NCI-H128 (cell line): Measurements from ENCODE around the gene NPLOC4.

ENCODE experiments used
- DNase-seq: peaks from one replicate; lab custom pipeline; 2025; ENCODE audit not compliant: unreplicated experiment; lab: John Stamatoyannopoulos, UW

Gene NPLOC4

GRCh38 chr17:81664051-81664470 is 27.1 kb upstream of the NPLOC4 start:
- DNase-seq, result no peak

DNA sequence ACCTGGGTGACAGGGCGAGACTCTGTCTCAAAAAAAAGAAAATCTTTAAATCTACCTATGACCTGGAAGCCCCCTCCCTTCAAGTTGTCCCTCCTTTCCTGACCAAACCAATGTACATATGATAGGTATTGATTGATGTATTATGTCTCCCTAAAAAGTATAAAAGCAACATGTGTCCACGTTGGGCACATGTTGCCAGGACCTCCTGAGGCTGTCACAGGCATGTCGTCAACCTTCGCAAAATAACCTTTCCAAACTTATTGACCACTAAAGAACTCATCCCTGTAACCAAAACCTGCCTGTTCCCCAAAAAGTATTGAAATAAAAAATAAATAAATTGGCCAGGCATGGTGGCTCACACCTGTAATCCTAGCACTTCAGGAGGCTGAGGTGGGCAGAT is 25.1 kb upstream of the NPLOC4 start:
- no peak for DNase-seq

DNA sequence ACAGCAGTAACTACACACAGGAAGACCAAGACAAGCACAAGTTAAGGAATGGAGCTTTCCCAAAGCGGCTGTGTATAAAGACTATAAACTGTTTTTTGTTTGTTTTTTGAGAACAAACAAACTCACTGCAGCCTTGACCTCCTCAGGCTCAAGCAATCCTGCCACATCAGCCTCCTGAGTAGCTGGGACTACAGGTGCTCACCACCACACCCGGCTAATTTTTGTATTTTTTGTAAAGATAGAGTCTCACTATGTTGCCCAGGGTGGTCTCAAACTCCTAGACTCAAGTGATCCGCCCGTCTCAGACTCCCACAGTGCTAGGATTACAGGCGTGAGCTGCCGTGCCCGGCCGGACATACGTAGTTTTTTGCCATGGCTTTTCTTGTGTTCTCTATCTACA is 23.5 kb upstream of the NPLOC4 start:
- DNase-seq, result no peak

- DNase-seq, result no peak
Observed at GRCh38 chr17:81659038-81659437, 22.1 kb upstream of the NPLOC4 start.

DNA sequence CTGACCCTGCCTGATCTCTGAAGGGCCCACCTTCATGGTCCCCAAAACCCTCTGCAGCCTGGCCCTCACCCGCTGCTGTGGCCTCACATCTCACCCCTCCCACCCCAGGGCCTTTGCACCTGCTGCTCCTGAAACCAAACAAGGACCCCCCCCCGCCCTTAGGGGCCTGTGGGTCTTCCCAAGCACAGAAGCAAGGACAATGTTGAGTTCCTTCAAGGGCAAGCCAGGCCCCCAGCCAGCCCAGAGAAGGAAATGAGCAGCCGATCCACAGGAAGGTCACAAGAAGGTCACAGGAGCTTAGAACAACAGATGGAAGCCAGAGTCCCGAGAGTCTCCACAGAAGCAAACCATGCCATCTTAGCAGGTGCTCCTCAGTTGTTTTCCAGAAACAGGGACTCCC is 19.9 kb upstream of the NPLOC4 start:
- no peak for DNase-seq

- DNase-seq, result no peak
Observed at GRCh38 chr17:81656118-81656743, 19.3 kb upstream of the NPLOC4 start, which contains the start of gene PDE6G. Gene PDE6G, minus strand, starts transcription at chr17:81656542. Its CDS starts 3,237 bp downstream, at chr17:81653305.

DNA sequence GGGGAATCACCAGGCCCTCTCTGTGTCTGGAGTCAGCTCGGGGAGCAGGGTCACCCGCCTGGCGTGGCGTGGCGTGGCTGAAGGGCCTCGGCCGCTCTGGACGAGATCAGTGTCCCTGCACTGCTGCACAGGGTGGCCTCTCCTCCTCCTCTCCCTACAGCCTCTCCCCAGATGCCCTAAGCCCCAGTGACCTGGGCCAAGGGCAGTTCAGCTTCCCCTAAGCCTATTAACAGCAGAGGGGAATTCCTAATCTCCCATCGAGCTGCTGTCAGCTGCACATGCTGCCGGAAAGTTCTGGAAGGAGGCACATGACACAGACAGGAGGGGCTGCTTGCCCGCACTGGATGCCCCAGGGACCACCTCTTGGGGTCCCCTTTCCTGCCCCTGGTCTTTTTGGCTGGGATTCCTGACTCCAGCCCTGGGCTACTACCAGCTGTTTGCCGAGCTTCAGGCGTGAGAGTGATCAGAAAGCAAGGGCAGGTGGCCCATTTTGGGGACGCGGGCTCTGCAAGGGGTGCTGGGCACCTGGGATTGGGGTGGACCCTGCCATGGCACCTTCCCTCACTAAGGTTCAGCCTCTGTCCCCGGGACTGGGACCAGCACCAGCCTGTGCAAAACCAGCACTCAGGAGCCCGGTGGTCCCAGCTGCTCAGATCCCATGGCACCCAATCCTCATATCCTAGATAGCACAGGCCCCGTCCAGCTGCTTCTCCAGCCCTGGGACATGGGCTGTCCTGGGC is 18.6 kb upstream of the NPLOC4 start:
- DNase-seq, result no peak

GRCh38 chr17:81652906-81653771 is 16.2 kb upstream of the NPLOC4 start:
- DNase-seq, result no peak

DNA sequence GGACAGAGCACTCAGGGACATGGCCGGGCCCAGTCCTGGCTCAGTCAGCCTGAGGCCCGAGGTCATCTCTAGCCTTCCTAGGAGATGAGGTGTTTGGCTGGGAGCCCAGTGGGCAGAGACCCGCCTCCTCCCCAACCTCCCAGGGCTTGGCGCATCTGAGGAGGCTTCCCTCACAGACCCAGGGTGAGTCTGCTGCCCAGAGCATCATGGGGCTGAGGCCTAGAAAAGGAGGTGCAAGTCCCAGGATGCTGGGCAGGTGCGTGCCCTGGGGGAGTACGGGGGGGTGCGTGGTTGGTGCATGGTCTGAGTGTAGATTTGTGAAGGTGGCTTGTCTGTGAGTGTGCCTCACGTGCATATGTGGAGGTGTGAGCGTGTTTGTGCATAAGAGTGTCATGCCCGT is 14.8 kb upstream of the NPLOC4 start:
- no peak for DNase-seq

DNA sequence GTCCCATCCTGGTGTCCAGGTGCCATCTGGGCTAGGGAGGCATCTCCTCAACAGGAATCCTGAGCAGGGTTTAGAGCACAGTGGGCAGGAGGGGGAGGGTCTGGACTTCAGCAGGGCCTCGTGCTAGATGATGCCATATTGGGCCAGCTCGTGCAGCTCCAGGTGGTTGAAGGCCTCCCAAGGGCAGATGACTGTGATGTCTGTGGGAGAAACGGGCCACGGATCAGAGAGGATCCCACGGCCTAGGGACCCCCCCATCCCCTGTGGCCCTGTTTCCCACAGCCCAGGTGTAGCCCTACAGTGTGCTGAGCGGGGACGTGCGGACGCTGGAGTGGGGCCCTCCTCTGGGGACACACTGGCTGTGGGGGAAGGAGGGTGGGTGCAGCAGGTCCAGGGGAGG is 14.0 kb upstream of the NPLOC4 start:
- no peak for DNase-seq

DNA sequence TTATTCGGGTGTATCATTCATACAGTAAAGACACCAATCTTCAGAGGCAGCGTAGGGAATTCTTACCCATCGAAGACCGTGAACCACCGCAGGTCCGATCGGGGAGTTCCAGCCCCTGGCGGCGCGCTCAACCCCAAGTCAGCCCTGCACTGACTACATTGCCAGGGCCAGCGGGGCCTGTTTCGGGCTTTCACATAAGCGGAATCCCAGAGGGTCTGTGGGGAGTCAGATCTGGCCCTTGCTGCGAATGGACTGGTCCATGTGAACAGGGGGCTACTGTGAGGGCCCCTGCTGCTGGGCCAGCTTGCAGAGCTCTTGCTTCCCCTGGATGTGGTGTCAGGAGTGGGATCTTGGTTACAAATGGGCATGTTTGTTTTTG is 11.8 kb upstream of the NPLOC4 start:
- no peak for DNase-seq

DNA sequence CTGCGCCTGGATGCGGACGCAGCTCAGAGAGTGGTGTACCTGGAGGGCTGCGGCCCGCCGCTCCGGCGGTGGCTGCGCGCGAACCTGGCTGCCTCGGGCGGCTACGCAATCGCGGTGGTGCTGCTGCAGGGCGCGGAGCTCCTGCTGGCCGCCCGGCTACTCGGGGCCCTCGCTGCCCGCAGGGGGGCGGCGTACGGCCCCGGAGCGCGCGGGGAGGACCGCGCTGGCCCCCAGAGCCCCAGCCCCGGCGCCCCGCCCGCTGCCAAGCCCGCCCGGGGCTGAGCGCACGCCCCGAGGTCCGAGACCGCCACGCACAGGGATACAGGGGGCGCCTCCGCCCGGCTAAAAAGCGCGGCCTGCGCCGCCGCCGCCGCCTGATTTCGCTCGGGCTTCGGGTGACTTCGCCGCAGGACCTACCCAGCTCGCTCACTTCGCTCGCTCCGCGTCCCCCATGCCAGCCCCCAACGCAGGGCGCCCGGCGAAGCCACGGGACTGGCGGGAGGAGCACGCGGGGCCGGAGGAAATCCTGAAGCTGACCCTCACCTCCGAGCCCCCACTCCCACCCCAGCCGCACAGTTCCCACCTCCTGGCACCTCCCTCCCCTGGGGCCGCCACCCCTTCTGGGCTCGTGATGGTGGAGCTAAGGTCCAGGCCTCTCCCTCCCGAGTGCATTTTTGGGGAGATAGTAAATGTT is 11.2 kb upstream of the NPLOC4 start:
- no peak for DNase-seq

DNA sequence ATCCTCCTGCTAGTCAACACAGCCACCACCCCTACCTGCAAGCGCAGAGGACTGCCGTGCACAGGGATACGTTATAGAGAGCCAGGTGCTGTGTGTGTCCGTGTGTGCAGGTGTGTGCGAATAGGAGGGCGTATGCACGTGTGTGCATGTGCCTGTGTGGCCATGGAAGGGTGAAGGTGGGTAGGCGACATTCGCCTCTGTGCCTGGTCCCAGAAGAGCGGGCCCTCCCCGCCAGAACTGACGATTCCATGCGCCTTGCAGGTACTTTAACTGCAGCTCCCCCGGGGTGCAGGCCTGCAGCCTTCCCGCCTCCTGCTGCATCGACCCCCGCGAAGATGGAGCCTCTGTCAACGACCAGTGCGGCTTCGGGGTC is 10.7 kb upstream of the NPLOC4 start:
- no peak for DNase-seq

GRCh38 chr17:81646869-81647600 is 10.1 kb upstream of the NPLOC4 start:
- DNase-seq, result no peak

- no peak for DNase-seq
Observed at GRCh38 chr17:81644976-81645952, 8.4 kb upstream of the NPLOC4 start.

DNA sequence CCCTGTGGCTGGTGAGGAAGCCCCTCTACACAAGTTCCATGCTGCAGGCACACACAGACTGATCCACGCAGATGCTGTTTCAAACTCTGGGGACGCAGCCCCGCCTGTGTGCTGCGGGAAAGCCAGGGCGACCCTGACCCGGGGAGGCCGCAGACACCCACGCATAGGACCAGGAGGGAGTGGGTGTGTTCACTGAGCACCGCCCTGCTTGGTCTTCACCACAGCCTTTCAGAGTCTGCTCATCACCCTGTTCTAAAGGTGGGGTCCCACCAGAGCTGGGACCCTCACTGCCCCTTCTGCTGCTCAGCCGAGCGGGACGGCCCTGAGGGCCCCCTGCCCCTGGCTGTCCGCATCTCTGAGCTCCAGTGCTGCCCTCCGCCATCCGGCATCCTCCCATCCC is 7.6 kb upstream of the NPLOC4 start:
- no peak for DNase-seq

DNA sequence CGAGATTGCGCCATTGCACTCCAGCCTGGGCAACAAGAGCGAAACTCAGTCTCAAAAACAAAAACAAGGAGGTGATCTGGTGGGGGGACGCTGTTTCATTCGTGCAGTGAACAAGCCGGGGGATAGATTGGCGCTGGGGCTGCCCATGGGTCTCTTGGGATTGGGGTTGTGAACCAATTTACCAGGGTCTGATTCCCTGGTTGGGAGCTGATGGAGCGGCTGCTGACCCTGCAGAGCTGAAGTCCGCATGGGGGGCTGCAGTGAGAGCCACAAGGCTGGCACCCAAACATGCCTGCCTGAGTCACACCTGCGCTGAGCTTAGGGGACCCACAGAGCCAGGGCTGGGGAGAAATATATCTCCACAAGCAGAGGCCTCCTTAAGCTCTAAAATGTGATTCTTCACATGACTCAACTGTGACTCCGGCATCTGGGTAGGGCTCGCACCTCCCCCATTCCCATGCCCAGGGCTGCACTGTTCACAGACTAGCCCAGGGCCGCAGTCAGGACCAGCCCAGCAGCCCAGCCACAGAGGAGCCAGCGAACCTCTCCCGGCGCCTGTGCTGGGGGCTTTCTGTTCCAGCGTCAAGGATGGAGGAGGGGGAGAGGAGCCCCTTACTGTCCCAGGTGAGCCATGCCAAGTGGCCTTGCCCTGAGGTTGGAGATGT is 5.0 kb upstream of the NPLOC4 start:
- DNase-seq, result no peak

DNA sequence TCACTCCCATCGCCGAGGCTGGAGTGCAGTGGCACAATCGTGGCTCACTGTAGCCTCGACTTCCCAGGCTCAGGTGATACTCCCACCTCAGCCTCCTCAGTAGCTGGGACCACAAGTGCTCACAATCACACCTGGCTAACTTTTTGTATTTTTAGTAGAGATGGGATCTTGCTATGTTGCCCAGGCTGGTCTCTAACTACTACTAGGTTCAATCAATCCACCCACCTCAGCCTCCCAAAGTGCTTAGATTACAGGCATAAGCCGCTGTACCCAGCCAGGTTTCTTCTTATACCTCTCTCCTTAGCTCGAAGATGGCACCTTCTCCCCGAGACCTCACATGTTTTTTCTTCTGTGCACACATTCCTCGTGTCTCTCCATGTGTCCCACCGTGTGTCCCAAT is 3.1 kb upstream of the NPLOC4 start:
- DNase-seq, result no peak

DNA sequence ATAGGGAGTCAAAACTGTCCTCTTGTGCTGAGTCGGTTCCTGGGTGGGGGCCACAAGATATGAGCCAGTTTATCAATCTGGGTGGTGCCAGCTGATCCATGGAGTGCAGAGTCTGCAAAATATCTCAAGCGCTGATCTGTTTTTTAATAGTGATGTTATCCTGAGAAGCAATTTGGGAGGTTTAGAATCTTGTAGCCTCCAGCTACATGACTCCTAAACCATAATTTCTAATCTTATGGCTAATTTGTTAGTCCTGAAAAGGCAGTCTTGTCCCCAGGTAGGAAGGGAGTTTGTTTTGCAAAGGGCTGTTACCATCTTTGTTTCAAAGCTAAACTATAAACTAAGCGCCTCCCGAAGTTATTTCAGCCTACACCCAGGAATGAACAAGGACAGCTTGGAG is 1.8 kb upstream of the NPLOC4 start:
- DNase-seq, result no peak
